Glutamatergic neuron (in vitro differentiated cells): ENCODE measurements around the gene TMEM154. TPM values are rescaled to one million over a fixed set of nuclear protein-coding genes. Genes with fewer than 3 reads are reported as not detected.

Experiments
- total RNA-seq: library from RNA; stranded (reverse); fragmentation: NEBNext Ultra II Directional; extraction: Animal tissue kit (Norgen Biotek cat#: 25700); gene quantifications from one replicate; pipeline ENCODE4 v1.2.1, GENCODE V29; 2021; ENCODE audit not compliant: unreplicated experiment

Gene TMEM154
- total RNA-seq, 1 donor from 2014 or later: 0.22 TPM

Other genes starting within 250 kb of the TMEM154 start
- gene FBXW7, start 143.9 kb downstream of the TMEM154 start, total RNA-seq: 57.5 TPM
- gene TIGD4, start 99.7 kb upstream of the TMEM154 start, total RNA-seq: 0.83 TPM
- 22.2 TPM for gene ARFIP1, start 100.0 kb upstream of the TMEM154 start, total RNA-seq